ENCODE results near the gene EXOC7. TPM values are rescaled to one million over a fixed set of nuclear protein-coding genes. Genes with fewer than 3 reads are reported as not detected.
A peak's percentile ranks its signal among the peaks of the same experiment; 100 is the strongest.

EXOC7 gene
- total and polyA plus RNA-seq, 8 donors = 31.8 to 280 (median 68.1) TPM

- no peak for TF ChIP-seq EP300 (IDR thresholded peaks at IDR 0.05)
- no peak for TF ChIP-seq CTCF (IDR thresholded peaks at IDR 0.05)
- no peak for TF ChIP-seq POLR2AphosphoS5 (IDR thresholded peaks at IDR 0.05)
- TF ChIP-seq POLR2A (IDR thresholded peaks at IDR 0.05) = no peak
- Histone ChIP-seq H3K9me3 (no peaks in the 10 kb centered on the region), H3K27me3 (no peaks in the 10 kb centered on the region), H3K27ac (no peak overlapping the region), H3K4me3 (no peak overlapping the region), H3K36me3 (no peaks in the 10 kb centered on the region), H3K4me1 (peaks cover 10 to 12% (median 10%) of the 10 kb centered on the region in 4 donors)
- WGBS, 5 donors = 91 to 94% (median 93%) methylated on average over 19 to 24 of the region's 24 CpGs
- intact Hi-C loops (cut with DNase I; ENCODE audit: low total_unique reads) = loop anchor here (5.0 to 10.0 kb wide), 2 partner anchors 62 to 155 kb away; no protein-coding TSS in a partner anchor
- peak in 1 of 2 donors; percentile 34 for DNase-seq
These were observed 19.0 kb upstream of the EXOC7 start for GRCh38 chr17:76122431-76123190.

GRCh38 chr17:76121932-76122430, 18.4 kb upstream of the EXOC7 start:
- Histone ChIP-seq H3K27me3 (no peaks in the 10 kb centered on the region), H3K9me3 (no peaks in the 10 kb centered on the region), H3K4me3 (peak overlapping the region; percentile 41 to 44 (median 43)), H3K4me1 (peaks cover 10 to 12% (median 10%) of the 10 kb centered on the region in 4 donors), H3K27ac (peak overlapping the region in 2 of 5 donors; percentile 29 to 76), H3K36me3 (no peaks in the 10 kb centered on the region)
- 29 to 53% (median 37%) methylated on average over 21 to 42 of the region's 42 CpGs for WGBS, 5 donors
- peak; percentile 35 to 67 for DNase-seq
- TF ChIP-seq EP300 (IDR thresholded peaks at IDR 0.05) (no peak), CTCF (IDR thresholded peaks at IDR 0.05) (no peak), POLR2A (IDR thresholded peaks at IDR 0.05) (no peak), POLR2AphosphoS5 (IDR thresholded peaks at IDR 0.05) (no peak)
- intact Hi-C loops (cut with DNase I; ENCODE audit: low total_unique reads) = loop anchor here (5.0 to 10.0 kb wide), 2 partner anchors 63 to 155 kb away; no protein-coding TSS in a partner anchor

DNA sequence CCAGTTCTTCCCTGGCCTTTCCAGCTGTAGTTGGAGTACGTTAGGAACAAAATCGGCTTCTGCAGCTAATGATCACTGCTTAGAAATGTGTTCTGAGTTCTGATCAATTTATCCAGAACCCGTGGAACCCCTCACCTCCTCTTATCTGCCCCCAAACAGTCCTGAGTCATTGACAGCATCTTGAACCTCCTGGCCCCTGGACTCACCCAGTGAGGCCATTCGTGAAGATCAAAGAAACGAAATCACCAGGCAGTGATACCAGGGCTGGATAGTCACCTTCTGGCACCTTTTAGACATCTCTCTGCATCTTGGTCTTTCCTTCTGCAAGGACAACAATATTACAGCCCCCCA, 17.0 kb upstream of the EXOC7 start:
- Histone ChIP-seq H3K4me1 (peaks cover 10 to 12% (median 10%) of the 10 kb centered on the region in 4 donors), H3K4me3 (no peak overlapping the region), H3K36me3 (no peaks in the 10 kb centered on the region), H3K27ac (no peak overlapping the region), H3K27me3 (no peaks in the 10 kb centered on the region), H3K9me3 (no peaks in the 10 kb centered on the region)
- intact Hi-C loops (cut with DNase I; ENCODE audit: low total_unique reads) = loop anchor here (5.0 to 10.0 kb wide), 2 partner anchors 64 to 157 kb away; no protein-coding TSS in a partner anchor
- whole genome bisulfite sequencing, 5 donors = 85 to 93% (median 88%) methylated on average over 5 of the region's 5 CpGs
- no peak for TF ChIP-seq CTCF (IDR thresholded peaks at IDR 0.05)
- no peak for TF ChIP-seq POLR2A (IDR thresholded peaks at IDR 0.05)
- DNase-seq = no peak

GRCh38 chr17:76119409-76120371, 16.1 kb upstream of the EXOC7 start:
- DNase-seq = no peak
- no peak overlapping the region for H3K4me3 ChIP-seq
- H3K4me1 ChIP-seq = peaks cover 10 to 12% (median 10%) of the 10 kb centered on the region in 4 donors
- TF ChIP-seq CTCF (IDR thresholded peaks at IDR 0.05) = no peak
- no peak for TF ChIP-seq POLR2AphosphoS5 (IDR thresholded peaks at IDR 0.05)
- no peak for TF ChIP-seq POLR2A (IDR thresholded peaks at IDR 0.05)
- TF ChIP-seq EP300 (IDR thresholded peaks at IDR 0.05) = no peak
- H3K27me3 ChIP-seq = no peaks in the 10 kb centered on the region
- WGBS, 5 donors = 83 to 88% (median 85%) methylated on average over 19 of the region's 19 CpGs
- intact Hi-C loops (cut with DNase I; ENCODE audit: low total_unique reads) = loop anchor here (5.0 to 10.0 kb wide), 2 partner anchors 65 to 158 kb away; no protein-coding TSS in a partner anchor
- no peaks in the 10 kb centered on the region for H3K36me3 ChIP-seq
- H3K27ac ChIP-seq = no peak overlapping the region
- no peaks in the 10 kb centered on the region for H3K9me3 ChIP-seq
